Measurements from ENCODE around the gene HDAC1.
"Not testable (repeated sequence)": the region's sequence is repeated elsewhere in the genome, so short reads cannot be mapped to it uniquely, and the experiment has no call there.

HDAC1 gene

DNA sequence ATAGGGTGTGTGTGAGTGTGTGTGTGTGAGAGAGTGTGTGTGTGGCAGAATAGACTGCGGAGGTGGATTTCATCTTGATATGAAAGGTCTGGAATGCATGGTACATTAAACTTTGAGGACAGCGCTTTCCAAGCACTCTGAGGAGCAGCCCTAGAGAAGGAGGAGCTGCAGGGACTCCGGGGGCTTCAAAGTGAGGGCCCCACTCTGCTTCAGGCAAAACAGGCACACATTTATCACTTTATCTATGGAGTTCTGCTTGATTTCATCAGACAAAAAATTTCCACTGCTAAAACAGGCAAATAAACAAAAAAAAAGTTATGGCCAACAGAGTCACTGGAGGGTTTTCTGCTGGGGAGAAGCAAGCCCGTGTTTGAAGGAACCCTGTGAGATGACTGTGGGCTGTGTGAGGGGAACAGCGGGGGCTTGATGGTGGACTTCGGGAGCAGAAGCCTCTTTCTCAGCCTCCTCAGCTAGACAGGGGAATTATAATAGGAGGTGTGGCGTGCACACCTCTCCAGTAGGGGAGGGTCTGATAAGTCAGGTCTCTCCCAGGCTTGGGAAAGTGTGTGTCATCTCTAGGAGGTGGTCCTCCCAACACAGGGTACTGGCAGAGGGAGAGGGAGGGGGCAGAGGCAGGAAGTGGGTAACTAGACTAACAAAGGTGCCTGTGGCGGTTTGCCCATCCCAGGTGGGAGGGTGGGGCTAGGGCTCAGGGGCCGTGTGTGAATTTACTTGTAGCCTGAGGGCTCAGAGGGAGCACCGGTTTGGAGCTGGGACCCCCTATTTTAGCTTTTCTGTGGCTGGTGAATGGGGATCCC, 18.3 kb upstream of the HDAC1 start:
- peak in 2 of 3 donors; percentile 45 to 72 for DNase-seq (ENCODE audit: low read depth in 3 of 3)

DNA sequence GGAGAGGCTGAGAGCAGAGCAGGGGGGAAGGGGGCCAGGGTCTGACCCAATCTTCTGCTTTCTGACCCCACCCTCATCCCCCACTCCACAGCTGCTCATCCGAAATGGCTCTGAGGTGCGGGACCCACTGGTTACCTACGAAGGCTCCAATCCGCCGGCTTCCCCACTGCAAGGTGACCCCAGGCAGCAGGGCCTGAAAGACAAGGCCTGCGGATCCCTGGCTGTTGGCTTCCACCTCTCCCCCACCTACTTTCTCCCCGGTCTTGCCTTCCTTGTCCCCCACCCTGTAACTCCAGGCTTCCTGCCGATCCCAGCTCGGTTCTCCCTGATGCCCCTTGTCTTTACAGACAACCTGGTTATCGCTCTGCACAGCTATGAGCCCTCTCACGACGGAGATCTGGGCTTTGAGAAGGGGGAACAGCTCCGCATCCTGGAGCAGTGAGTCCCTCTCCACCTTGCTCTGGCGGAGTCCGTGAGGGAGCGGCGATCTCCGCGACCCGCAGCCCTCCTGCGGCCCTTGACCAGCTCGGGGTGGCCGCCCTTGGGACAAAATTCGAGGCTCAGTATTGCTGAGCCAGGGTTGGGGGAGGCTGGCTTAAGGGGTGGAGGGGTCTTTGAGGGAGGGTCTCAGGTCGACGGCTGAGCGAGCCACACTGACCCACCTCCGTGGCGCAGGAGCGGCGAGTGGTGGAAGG, 17.1 kb upstream of the HDAC1 start:
- DNase-seq (ENCODE audit: low read depth in 3 of 3) = no peak

DNA sequence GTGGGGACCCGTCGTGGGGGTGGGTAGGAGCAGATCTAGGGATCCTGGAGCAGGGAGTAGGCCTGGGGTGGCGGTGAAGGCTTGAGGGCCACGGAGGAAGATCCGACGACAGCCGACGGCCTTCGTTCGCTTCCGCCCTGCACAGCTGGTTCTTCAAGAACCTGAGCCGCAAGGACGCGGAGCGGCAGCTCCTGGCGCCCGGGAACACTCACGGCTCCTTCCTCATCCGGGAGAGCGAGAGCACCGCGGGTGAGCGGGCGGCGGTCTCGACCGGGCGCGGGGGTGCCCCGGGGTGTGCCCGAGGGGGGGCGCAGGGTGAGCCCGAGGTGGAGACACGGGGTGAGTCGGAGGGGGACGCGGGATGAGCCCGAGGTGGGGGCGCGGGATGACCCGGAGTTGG, 16.5 kb upstream of the HDAC1 start:
- no peak for DNase-seq (ENCODE audit: low read depth in 3 of 3)

DNA sequence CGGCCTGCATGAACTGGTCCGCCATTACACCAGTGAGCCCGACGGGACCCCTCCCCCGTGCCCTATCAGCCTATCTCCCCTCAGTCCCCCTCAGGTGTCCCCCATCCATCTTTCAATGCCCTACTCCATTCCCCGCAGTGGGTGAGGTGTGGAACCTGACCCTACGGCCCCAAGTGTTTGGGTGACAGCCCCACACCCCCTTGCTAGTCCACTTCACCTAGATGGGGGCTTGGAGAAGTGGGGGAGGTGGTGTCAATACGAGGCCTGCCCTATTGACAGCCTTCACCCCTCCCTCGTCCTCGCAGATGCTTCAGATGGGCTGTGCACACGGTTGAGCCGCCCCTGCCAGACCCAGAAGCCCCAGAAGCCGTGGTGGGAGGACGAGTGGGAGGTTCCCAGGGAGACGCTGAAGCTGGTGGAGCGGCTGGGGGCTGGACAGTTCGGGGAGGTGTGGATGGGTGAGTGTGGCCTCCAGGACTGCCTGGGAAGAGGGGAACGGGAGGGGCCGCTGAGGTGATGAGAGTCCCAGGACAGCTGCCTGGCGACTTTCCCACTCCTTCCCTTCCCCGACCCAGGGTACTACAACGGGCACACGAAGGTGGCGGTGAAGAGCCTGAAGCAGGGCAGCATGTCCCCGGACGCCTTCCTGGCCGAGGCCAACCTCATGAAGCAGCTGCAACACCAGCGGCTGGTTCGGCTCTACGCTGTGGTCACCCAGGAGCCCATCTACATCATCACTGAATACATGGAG, 15.7 kb upstream of the HDAC1 start:
- DNase-seq (ENCODE audit: low read depth in 3 of 3) = no peak

DNA sequence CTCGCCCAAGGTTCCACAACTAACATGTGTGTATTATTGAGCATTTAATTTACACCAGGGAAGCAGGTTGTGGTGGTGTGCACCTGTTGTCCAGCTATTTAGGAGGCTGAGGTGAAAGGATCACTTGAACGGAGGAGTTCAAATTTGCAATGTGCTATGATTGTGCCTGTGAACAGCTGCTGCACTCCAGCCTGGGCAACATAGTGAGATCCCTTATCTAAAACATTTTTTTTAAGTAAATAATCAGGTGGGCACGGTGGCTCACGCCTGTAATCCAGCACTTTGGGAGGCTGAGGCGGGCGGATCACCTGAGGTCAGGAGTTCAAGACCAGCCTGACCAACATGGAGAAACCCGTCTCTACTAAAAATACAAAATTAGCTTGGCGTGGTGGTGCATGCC, 7.1 kb upstream of the HDAC1 start:
- not testable (repeated sequence) for DNase-seq (ENCODE audit: low read depth in 3 of 3)

DNA sequence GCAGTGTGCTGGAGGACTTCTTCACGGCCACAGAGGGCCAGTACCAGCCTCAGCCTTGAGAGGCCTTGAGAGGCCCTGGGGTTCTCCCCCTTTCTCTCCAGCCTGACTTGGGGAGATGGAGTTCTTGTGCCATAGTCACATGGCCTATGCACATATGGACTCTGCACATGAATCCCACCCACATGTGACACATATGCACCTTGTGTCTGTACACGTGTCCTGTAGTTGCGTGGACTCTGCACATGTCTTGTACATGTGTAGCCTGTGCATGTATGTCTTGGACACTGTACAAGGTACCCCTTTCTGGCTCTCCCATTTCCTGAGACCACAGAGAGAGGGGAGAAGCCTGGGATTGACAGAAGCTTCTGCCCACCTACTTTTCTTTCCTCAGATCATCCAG, 6.2 kb upstream of the HDAC1 start:
- DNase-seq (ENCODE audit: low read depth in 3 of 3) = no peak

DNA sequence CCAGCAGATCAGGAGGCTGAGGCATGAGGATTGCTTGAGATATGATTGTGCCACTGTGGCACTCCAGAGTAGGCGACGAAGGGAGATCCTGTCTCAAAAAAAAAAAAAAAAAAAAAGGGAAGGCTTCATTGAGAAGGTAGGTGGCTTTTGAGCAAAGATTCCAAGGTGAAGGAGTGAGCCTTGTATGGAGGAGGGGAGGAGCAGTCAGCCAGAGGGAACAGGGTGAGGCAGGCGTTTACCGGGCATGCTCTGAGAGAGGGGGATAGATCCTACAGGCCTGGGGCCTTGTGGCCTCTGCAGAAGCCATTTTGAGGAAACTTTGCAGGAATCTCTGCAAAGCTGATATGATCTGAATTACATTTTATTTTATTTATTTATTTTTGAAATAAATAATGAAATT, 5.1 kb upstream of the HDAC1 start:
- no peak for DNase-seq (ENCODE audit: low read depth in 3 of 3)

DNA sequence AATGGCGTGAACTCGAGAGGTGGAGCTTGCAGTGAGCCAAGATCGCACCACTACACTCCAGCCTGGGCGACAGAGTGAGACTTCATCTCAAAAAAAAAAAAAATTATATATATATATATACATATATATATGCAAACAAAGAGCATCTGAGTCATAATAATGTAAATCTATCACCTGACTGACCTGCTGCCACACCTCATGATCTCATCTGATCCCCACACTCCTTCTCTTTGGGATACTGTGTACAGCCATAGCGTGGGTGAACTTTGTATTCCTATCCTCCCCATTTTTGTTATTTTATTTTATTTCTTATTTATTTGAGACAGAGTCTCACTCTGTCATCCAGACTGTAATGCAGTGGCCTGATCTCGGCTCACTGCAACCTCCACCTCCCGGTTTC, 2.6 kb upstream of the HDAC1 start:
- DNase-seq (ENCODE audit: low read depth in 3 of 3) = no peak

DNA sequence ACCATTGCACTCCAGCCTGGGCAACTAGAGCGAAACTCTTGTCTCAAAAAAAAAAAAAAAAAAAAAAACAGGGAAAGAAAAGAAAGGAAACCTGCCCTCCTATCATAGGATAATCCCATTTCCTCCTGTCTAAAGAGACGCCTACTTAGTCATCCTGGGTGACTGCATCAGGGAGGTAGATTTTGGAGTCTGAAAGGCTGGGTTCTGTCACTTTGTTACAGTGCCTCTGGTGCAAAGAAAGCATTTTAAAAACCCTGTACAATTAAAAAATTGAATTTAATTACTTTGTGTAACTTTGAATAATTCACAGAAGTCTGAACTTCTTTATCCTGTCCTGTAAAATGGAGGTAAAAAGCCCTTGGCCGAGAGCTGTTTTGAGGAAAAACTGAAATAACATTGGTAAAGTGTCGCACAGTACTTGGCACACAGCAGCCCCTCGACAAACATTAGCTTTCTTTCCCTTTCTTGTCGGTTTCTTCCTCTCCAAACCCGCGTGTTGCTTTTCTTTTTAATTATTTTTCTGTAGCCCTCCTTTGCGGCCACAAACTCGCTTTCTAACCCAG, 657 bp upstream of the HDAC1 start:
- no peak for DNase-seq (ENCODE audit: low read depth in 3 of 3)

DNA sequence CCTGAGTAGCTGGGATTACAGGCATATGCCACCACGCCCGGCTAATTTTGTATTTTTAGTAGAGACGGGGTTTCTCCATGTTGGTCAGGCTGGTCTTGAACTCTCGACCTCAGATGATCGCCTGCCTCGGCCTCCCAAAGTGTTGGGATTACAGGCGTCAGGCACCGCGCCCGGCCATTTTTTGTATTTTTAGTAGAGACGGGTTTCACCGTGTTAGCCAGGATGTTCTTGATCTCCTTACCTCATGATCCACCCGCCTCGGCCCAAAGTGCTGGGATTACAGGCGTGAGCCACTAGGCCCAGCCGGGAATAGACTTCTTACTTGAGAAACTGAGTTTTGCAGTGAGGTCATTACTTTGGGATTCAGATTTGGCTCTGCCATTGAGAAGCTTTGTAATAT, 6.3 kb downstream of the HDAC1 start:
- DNase-seq (ENCODE audit: low read depth in 3 of 3) = not testable (repeated sequence)

DNA sequence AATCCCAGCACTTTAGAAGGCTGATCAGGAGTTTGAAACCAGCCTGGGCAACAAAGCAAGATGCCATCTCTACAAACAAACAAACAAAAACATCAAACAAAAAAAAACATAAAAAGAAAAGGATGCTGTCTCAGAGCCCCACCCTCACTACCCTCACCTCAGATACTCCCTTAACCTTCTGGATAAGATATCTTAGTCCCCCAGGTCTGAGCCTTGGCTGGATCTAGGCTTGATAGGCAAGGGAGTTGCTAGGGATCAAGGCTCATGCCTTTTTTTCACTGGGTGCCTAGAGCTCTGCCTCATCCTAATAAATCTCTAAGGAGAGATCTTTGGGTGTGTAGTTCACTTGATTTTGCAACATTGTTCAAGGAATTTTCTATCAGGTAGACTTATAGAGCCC, 7.4 kb downstream of the HDAC1 start:
- DNase-seq (ENCODE audit: low read depth in 3 of 3) = no peak

DNA sequence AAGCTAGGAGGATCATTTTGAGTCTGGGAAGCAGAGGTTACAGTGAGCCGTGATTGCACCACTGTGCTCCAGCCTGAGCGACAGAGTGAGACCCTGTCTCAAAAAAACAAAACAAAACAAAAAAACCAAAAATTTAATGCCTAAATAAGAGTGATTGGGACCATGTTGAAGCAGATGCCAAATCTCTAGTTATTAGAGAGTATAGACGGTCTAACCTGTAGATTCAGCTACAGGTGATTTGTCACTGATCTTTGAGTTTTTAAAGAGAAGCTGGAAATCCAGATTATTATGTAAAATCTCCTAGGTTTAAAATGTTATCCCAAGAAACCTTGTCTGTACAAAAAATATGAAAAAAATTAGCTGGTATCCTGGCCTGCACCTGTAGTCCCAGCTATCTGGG, 11.5 kb downstream of the HDAC1 start:
- DNase-seq (ENCODE audit: low read depth in 3 of 3) = no peak

DNA sequence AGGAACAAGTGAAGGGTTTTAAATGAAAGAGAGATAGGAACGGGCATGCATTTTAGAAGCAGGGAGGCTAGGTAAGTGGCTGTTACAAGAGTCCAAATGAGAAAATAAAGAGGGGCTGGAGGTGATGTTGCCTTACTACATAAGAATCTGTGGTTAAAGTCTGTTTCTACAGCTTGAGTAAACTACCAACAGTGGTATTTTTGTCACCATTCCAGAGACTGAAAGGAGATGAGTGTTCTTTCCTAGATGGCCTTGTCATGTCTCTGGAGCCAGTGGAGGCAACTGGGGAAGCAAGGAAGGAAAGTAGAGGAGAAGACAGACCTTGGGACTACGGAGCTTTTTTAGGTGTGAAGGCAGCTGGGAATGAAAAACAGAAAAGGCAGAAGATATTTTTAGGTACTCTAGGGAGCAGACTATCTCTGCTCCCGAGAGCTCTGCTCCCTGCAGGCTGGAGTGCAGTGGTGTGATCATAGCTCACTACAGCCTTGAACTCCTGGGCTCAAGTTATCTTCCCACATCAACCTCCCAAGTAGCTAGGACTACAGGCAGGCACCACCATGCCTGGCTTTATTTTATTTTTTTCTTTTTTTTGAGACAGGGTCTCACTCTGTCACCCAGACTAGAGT, 12.2 kb downstream of the HDAC1 start:
- DNase-seq (ENCODE audit: low read depth in 3 of 3) = no peak

DNA sequence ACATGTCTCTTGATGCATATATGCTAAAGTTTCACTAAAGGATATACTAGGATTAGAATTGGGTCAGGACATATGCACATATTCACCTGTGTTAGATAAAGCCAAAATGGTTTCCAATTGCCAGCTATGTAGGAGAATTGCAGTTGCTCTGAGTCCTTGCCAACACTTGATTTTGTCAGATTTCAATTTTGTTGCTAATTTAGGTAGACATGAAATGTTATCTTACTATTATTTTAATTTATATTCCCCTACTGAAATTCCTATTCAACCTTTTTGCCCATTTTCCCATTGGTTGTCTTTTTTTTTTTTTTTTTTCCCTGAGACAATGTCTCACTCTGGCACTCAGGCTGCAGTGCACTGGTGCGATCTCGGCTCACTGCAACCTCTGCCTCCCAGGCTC, 13.4 kb downstream of the HDAC1 start:
- DNase-seq (ENCODE audit: low read depth in 3 of 3) = no peak

DNA sequence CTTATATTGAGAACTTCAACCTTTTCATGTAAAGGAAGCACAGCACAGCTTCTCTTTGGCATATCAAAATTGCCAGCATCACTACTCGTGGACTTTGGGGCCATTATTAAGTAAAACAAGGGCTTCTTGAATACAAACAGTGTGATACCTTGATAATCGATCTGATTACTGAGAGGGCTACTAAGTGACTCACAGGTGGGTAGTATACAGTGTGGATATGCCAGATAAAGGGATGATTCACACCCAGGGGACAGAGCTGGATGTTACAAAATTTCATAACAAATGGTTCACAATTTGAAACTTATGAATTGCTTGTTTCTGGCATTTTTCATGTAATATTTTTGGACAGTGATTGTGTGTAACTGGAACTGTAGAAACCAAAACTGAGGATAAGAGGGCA, 15.4 kb downstream of the HDAC1 start:
- no peak for DNase-seq (ENCODE audit: low read depth in 3 of 3)

DNA sequence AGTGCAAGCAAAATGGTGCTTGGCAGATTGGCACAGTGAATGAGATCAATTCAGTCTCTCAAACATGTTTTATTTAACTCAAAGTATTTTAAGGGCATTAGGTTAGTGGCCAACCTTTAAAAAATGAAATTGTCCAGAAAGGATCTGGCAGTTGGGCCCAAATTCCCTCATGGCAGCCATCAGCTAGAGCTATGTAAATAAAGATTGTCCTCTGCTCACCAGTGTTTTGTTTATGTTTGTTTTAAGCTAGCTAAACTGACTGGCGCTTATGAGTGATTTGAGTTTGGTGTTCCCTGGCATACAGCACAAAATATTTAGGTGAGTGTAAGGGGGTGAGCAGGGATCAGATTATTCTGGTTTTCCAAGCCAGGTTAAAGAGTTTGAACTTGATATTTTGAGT, 18.1 kb downstream of the HDAC1 start:
- no peak for DNase-seq (ENCODE audit: low read depth in 3 of 3)

DNA sequence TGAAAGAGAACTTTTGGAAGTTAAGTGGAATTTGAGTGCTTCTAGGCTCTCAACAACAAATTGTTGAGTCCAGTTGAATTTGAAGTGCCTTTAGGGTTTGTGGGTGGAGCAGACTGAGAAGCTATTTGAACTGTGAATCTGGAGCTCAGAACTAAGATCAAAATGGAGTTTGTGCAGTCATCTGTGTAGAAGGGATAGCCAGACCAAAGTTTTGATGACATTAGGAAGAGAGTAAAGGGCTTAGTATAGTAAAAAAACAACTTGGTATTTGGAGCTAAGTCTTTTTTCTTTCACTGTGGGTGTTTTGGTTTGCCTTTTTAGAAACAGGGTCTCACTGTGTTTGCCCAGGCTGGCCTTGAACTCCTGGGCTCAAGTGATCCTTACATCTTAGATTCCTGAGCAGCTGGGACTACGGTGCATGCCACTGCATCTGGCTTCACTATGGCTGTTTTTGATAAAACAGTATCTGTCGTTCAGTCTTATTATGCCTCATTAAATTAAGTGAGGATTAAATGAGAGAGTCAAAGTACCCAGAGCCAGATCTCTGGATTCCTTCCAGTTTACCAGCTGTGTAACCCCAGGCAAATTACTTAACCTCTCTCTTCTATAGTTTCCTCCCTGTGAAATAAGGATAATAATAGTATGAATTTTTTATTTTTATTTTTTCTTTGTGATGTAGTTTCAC, 20.0 kb downstream of the HDAC1 start:
- no peak for DNase-seq (ENCODE audit: low read depth in 3 of 3)

DNA sequence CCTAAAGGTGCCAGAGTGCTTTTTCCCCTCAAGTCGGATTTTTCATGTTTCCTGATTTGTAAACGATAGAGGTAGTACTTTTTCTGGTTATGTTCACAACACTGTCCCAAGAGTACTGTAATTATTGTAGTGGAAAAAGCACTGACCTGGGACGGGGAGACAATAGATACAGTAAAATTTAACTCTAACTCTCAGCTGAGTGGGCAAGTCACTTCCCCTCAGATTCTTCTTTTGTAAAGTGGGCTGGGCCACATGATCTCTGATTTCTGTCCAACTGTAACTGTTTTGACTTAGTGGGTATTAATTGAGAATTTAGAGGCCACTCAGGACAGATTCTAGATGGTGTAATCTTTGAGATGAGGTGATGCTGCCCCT, 25.0 kb downstream of the HDAC1 start:
- DNase-seq (ENCODE audit: low read depth in 3 of 3) = no peak

DNA sequence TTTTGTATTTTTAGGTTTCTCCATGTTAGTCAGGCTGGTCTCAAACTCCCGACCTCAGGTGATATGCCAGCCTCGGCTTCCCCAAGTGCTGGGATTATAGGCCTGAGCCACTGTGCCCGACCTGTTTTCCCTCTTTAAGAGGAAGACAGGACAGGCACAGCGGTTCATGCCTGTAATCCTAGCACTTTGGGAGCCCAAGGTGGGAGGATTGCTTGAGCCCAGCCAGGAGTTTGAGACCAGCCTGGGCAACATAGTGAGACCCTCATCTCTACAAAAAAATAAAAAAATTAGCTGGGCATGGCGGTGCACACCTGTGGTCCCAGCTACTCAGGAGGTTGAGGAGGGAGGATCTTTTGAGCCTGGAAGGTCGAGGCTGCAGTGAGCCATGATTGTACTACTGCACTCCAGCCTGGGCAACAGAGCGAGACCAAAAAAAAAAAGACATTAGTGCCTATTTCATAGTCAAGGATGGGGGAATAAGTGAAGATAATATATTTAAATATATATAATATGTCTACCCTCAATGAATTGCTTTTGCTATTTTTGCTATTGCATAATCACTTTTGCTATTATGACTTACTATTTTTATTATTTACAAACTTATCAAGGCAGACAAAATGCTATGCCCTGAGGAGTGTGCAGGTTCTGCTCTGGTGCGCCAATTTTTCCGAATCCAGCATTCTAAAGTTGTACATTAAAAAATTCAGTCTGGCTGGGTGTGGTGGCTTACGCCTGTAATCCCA, 26.4 kb downstream of the HDAC1 start:
- no peak for DNase-seq (ENCODE audit: low read depth in 3 of 3)

DNA sequence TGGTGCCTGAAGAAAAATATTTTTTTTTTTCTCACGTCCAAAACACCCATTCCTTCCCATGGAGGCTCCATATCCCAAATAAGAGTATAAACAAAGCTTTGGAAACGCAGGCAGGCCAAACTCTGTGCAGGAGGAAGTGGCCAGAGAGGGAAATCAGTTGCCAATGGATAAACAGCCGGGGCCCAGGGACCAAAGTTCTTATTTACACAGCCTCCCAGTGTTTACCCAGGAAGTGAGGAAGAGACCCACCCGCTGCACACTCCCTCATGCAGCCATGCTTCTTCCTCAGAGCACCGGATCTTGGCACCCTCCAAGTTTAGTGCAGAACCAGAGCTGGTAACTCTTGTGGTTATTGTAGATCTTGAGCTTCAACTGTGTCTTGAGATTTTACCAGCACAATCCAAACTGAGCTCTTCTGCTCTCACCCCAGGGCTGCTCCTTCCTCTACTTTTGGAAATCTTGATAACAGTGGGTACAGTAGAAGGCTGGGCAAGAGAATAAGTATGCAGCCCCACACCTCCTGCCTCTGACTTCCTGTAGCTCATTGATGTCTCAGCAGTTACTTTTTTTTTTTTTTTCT, 29.9 kb downstream of the HDAC1 start:
- DNase-seq (ENCODE audit: low read depth in 3 of 3) = no peak
